ENCODE data around the gene PIM3.

Gene PIM3

GRCh38 chr22:49923445-49923844, 37.1 kb upstream of the PIM3 start:
- no peak overlapping the region for H3K27ac ChIP-seq
- no peak; the same call in 1 of the 2 replicates for TF ChIP-seq CTCF (IDR thresholded peaks at IDR 0.05)
- no peak for TF ChIP-seq ZFX (IDR thresholded peaks at IDR 0.05; ENCODE audit: borderline replicate concordance)

GRCh38 chr22:49924113-49924833, 36.3 kb upstream of the PIM3 start:
- no peak for TF ChIP-seq CTCF (IDR thresholded peaks at IDR 0.05)
- TF ChIP-seq ZFX (IDR thresholded peaks at IDR 0.05; ENCODE audit: borderline replicate concordance) = no peak
- peak overlapping the region; percentile 3; the same call in 1 of the 2 replicates for H3K27ac ChIP-seq

- H3K27ac ChIP-seq = no peak overlapping the region; the same call in 1 of the 2 replicates
- no peak for TF ChIP-seq ZFX (IDR thresholded peaks at IDR 0.05; ENCODE audit: borderline replicate concordance)
- TF ChIP-seq CTCF (IDR thresholded peaks at IDR 0.05) = no peak
Observed at GRCh38 chr22:49925525-49926128, 34.9 kb upstream of the PIM3 start.

- peak overlapping the region; percentile 30 for H3K27ac ChIP-seq
- TF ChIP-seq ZFX (IDR thresholded peaks at IDR 0.05; ENCODE audit: borderline replicate concordance) (no peak), CTCF (IDR thresholded peaks at IDR 0.05) (no peak)
Observed at GRCh38 chr22:49926916-49927315, 33.7 kb upstream of the PIM3 start.

GRCh38 chr22:49927483-49928184, 32.9 kb upstream of the PIM3 start:
- no peak for TF ChIP-seq CTCF (IDR thresholded peaks at IDR 0.05)
- TF ChIP-seq ZFX (IDR thresholded peaks at IDR 0.05; ENCODE audit: borderline replicate concordance) = no peak
- peak overlapping the region; percentile 30 for H3K27ac ChIP-seq

- H3K27ac ChIP-seq = peak overlapping the region; percentile 30; the same call in 1 of the 2 replicates
- TF ChIP-seq CTCF (IDR thresholded peaks at IDR 0.05) = no peak
- TF ChIP-seq ZFX (IDR thresholded peaks at IDR 0.05; ENCODE audit: borderline replicate concordance) = no peak
Observed at GRCh38 chr22:49928185-49928495, 32.4 kb upstream of the PIM3 start.
